IMR-90 (cell line): ENCODE data around the gene BRINP3. TPM values are rescaled to one million over a fixed set of nuclear protein-coding genes. Genes with fewer than 3 reads are reported as not detected.

Experiments used
- ATAC-seq: fragments of 200-7000 bp; cut with Tn5 transposase; 2 replicates; pipeline ENCODE4 v1.9.1; 2020; ENCODE audit warnings: low read depth, mild to moderate bottlenecking, moderate library complexity
- BruUV-seq: library from RNA; stranded (reverse); fragments of 400-500 nt; replicated peaks from 2 replicates; lab custom pipeline; 2021; lab: Mats Ljungman, UMichigan
- CTCF ChIA-PET: fragments of 300-600 bp; formaldehyde crosslinking; extraction: SDS; loops from one replicate; lab custom pipeline; 2021; ENCODE audit warnings: antibody characterized with exemption; lab: Yijun Ruan, JAX
- POLR2A ChIA-PET: fragments of 300-600 bp; sonication (Branson Sonifier 250); formaldehyde crosslinking; loops from one replicate; lab custom pipeline; 2022; ENCODE audit warnings: antibody characterized with exemption; ENCODE audit not compliant: unreplicated experiment; lab: Charles Lee
- DNase-seq: peaks from one replicate; pipeline ENCODE4 v3.0.0; 2013
- H2AFZ ChIP-seq: replicated peaks from 2 replicates; pipeline ENCODE3; 2013; ENCODE audit warnings: low read length, mild to moderate bottlenecking; ENCODE audit not compliant: poor library complexity
- H2AK5ac ChIP-seq: 2 replicates; pipeline ENCODE4 v1.6.1; 2013; ENCODE audit warnings: low read depth, low read length, inconsistent platforms
- H2AK9ac ChIP-seq: replicated peaks from 2 replicates; pipeline ENCODE3; 2013; ENCODE audit warnings: mild to moderate bottlenecking, low read depth, low read length, moderate library complexity; ENCODE audit not compliant: poor library complexity
- H2BK120ac ChIP-seq: 2 replicates; pipeline ENCODE4 v1.6.1; 2013; ENCODE audit warnings: low read depth, low read length, inconsistent platforms
- H2BK15ac ChIP-seq: 3 replicates; pipeline ENCODE4 v1.6.1; 2013; ENCODE audit warnings: low read depth, low read length, inconsistent platforms
- H2BK20ac ChIP-seq: 2 replicates; pipeline ENCODE4 v1.6.1; 2013; ENCODE audit warnings: low read depth, mild to moderate bottlenecking, inconsistent platforms, low read length, moderate library complexity
- H2BK5ac ChIP-seq: 2 replicates; pipeline ENCODE4 v1.6.1; 2013; ENCODE audit warnings: mild to moderate bottlenecking, low read depth, low read length, inconsistent platforms; ENCODE audit not compliant: poor library complexity, severe bottlenecking
- H3K14ac ChIP-seq: replicated peaks from 2 replicates; pipeline ENCODE4 v1.6.1; 2013; ENCODE audit warnings: low read depth, low read length, inconsistent platforms
- H3K18ac ChIP-seq: 2 replicates; pipeline ENCODE4 v1.6.1; 2013; ENCODE audit warnings: low read depth, low read length, control low read depth
- H3K23ac ChIP-seq: 2 replicates; pipeline ENCODE4 v1.6.1; 2013; ENCODE audit warnings: low read depth, low read length, inconsistent platforms
- H3K27ac ChIP-seq: 2 replicates; pipeline ENCODE4 v1.5.1; 2013; ENCODE audit warnings: mild to moderate bottlenecking, control low read depth, low read length; ENCODE audit not compliant: insufficient read depth
- H3K27me3 ChIP-seq: 2 replicates; pipeline ENCODE4 v1.6.1; 2013; ENCODE audit warnings: low read length; ENCODE audit not compliant: control insufficient read depth, insufficient read depth
- H3K36me3 ChIP-seq: 2 replicates; pipeline ENCODE4 v1.6.1; 2013; ENCODE audit warnings: low read length, mixed read lengths; ENCODE audit not compliant: control insufficient read depth, insufficient read depth
- H3K4ac ChIP-seq: 2 replicates; pipeline ENCODE4 v1.6.1; 2013; ENCODE audit warnings: low read depth, low read length, inconsistent platforms
- H3K4me1 ChIP-seq: 2 replicates; pipeline ENCODE4 v1.6.1; 2013; ENCODE audit warnings: low read length, mixed read lengths; ENCODE audit not compliant: control insufficient read depth, insufficient read depth
- H3K4me2 ChIP-seq: 2 replicates; pipeline ENCODE4 v1.6.1; 2013; ENCODE audit warnings: low read depth, mild to moderate bottlenecking, control low read depth, low read length, moderate library complexity
- H3K4me3 ChIP-seq: 2 replicates; pipeline ENCODE4 v1.5.1; 2013; ENCODE audit warnings: low read depth, mild to moderate bottlenecking, control low read depth, low read length, moderate library complexity; ENCODE audit not compliant: insufficient read depth
- H3K56ac ChIP-seq: 2 replicates; pipeline ENCODE4 v1.6.1; 2013; ENCODE audit warnings: low read length, inconsistent platforms; ENCODE audit not compliant: insufficient read depth; ENCODE audit errors: extremely low read depth
- H3K79me1 ChIP-seq, 2 experiments: 2 replicates each; pipeline ENCODE4 v1.6.1; 2013; ENCODE audit warnings: low read length in 2 of 2, inconsistent platforms in 1 of 2, low read depth in 1 of 2
- H3K9ac ChIP-seq: 2 replicates; pipeline ENCODE4 v1.6.1; 2013; ENCODE audit warnings: low read depth, low read length, control low read depth
- H3K9me1 ChIP-seq: 2 replicates; pipeline ENCODE4 v1.6.1; 2013; ENCODE audit warnings: low read length, inconsistent platforms; ENCODE audit not compliant: insufficient read depth
- H3K9me3 ChIP-seq: 2 replicates; pipeline ENCODE4 v1.6.1; 2013; ENCODE audit warnings: low read length; ENCODE audit not compliant: control insufficient read depth, insufficient read depth
- H4K20me1 ChIP-seq: 2 replicates; pipeline ENCODE4 v1.6.1; 2013; ENCODE audit warnings: low read length, inconsistent platforms; ENCODE audit not compliant: insufficient read depth
- H4K5ac ChIP-seq: 2 replicates; pipeline ENCODE4 v1.6.1; 2013; ENCODE audit warnings: mild to moderate bottlenecking, low read depth, low read length, control low read depth
- H4K8ac ChIP-seq, 2 experiments: 2 replicates each; pipeline ENCODE4 v1.6.1; 2013; ENCODE audit warnings: low read depth in 2 of 2, low read length in 2 of 2, control low read depth in 1 of 2, inconsistent platforms in 1 of 2
- H4K91ac ChIP-seq: 2 replicates; pipeline ENCODE4 v1.6.1; 2013; ENCODE audit warnings: low read depth, low read length, inconsistent platforms; ENCODE audit not compliant: insufficient read depth
- CHD1 ChIP-seq: IDR thresholded peaks from 2 replicates; pipeline ENCODE4 v1.6.1; 2012; ENCODE audit warnings: low read depth, low read length, improper control_type of control experiment
- FOS ChIP-seq: fragments of 150-350 bp; IDR thresholded peaks from 2 replicates; pipeline ENCODE4 v1.6.1; 2016; ENCODE audit warnings: low read depth, low read length
- RCOR1 ChIP-seq: IDR thresholded peaks from 2 replicates; pipeline ENCODE4 v1.6.1; 2012; ENCODE audit warnings: mild to moderate bottlenecking, low read length, improper control_type of control experiment; ENCODE audit not compliant: insufficient replicate concordance
- RFX5 ChIP-seq: IDR thresholded peaks from 2 replicates; pipeline ENCODE4 v1.8.0; 2012; ENCODE audit warnings: low read depth, mild to moderate bottlenecking, low read length, moderate library complexity
- WGBS, 2 experiments: methylation state at CpG; one replicate each; pipeline versions ENCODE4 v1.1.5 to v1.1.7; 2013; ENCODE audit warnings: missing lambda C conversion rate in 2 of 2; ENCODE audit not compliant: insufficient read length in 1 of 2; ENCODE audit errors: extremely low coverage in 2 of 2; 5-methylcytosine and 5-hydroxymethylcytosine counted together
- dilution Hi-C: fragments of 300-500 bp; cut with HindIII; formaldehyde crosslinking; loops from one replicate; pipeline ENCODE4 v1.14.3; 2018; ENCODE audit warnings: low sequenced_read_pairs; ENCODE audit not compliant: unreplicated experiment
- in situ Hi-C: fragments of 300-500 bp; cut with MboI; formaldehyde crosslinking; loops from 3 replicates; pipeline ENCODE4 v1.14.3; 2019; ENCODE audit warnings: low sequenced_read_pairs, inconsistent platforms, mixed read lengths
- intact Hi-C: fragments of 100-400 bp; cut with micrococcal nuclease; formaldehyde crosslinking; loops from 2 replicates; pipeline ENCODE4 v1.10.0; 2022
- polyA plus RNA-seq, 3 experiments: library from polyadenylated mRNA; depleted of rRNA; stranded (reverse); fragments of >200 nt; gene quantifications; 2 replicates each; pipeline ENCODE4 v1.2.3, GENCODE V29; 2012; ENCODE audit warnings: low replicate concordance in 1 of 3
- total RNA-seq: library from RNA; depleted of rRNA; stranded (reverse); fragments of >200 nt; gene quantifications from 2 replicates; pipeline ENCODE4 v1.2.3, GENCODE V29; 2012
- TF ChIP-seq, protein P1 (sequence below): fragments of 150-350 bp; IDR thresholded peaks from 2 replicates; pipeline ENCODE4 v1.6.1; 2017; ENCODE audit warnings: mild to moderate bottlenecking, antibody characterized with exemption, low read length, low read depth
- TF ChIP-seq, protein P2 (sequence below): conservative IDR thresholded peaks from 2 replicates; pipeline ENCODE4 v1.5.1; 2012; ENCODE audit warnings: mild to moderate bottlenecking, low read depth, low read length, improper control_type of control experiment

The BRINP3 gene
- total and polyA plus RNA-seq, 2 of the 4 experiments (the other 2 are of a cell fraction), result 0.15 to 0.36 TPM

DNA sequence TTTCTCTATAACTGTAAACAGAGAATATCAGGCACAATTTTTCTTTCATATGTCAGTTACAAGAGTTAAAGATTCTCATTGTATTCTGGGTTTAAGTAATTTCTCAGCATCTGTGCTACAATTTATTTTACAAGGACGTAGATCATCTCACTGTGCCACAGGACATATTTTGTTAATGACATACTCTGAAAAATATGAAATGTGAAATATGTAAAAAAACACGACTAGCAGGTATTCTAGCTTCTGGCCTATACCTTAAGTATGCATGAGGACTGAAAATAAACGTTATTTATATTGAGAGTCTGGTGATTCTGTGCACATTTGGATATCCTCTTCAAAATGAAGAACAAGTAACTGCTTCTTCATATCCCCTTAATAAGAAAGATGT lies 308.8 kb downstream of the BRINP3 start:
- H3K4me2 ChIP-seq, result no peak overlapping the region; the same call in 1 of the 2 replicates

More for the DNA sequence above, 308.8 kb downstream of the BRINP3 start:
- ChIA-PET CTCF (interaction anchor here (1.2 kb wide), 1 partner anchor 30 kb away, joined by 3 read pairs; no protein-coding TSS in a partner anchor), POLR2A (no interaction called here)
- Histone ChIP-seq H3K9me1 (no peaks in the 10 kb centered on the region), H3K4me3 (no peak overlapping the region), H2BK5ac (peak overlapping the region; percentile 59), H3K4me1 (peaks cover 3% of the 10 kb centered on the region; the same call in 1 of the 2 replicates), H4K8ac (peak overlapping the region in 1 of 2 experiments; percentile 69; a peak in 2 of 4 replicates), H2AK9ac (no peak overlapping the region), H2AFZ (no peak overlapping the region), H3K79me1 (no peaks in the 10 kb centered on the region), H2BK15ac (no peak overlapping the region), H2AK5ac (no peak overlapping the region), H3K27ac (no peak overlapping the region), H3K4ac (no peak overlapping the region), H2BK120ac (no peak overlapping the region; the same call in 1 of the 2 replicates), H3K23ac (no peak overlapping the region), H3K56ac (no peak overlapping the region), H2BK20ac (0 out of 2 replicates have a peak overlapping the region, but pooled peaks have one; percentile 22), H3K9me3 (no peaks in the 10 kb centered on the region), H3K36me3 (no peaks in the 10 kb centered on the region), H3K14ac (no peak overlapping the region), H4K20me1 (no peaks in the 10 kb centered on the region), H4K5ac (no peak overlapping the region), H3K18ac (no peak overlapping the region; the same call in 1 of the 2 replicates), H3K9ac (no peak overlapping the region), H4K91ac (no peak overlapping the region), H3K27me3 (no peaks in the 10 kb centered on the region)
- TF ChIP-seq, protein P1, sequence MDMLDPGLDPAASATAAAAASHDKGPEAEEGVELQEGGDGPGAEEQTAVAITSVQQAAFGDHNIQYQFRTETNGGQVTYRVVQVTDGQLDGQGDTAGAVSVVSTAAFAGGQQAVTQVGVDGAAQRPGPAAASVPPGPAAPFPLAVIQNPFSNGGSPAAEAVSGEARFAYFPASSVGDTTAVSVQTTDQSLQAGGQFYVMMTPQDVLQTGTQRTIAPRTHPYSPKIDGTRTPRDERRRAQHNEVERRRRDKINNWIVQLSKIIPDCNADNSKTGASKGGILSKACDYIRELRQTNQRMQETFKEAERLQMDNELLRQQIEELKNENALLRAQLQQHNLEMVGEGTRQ, result no peak
- no peak for TF ChIP-seq RFX5
- TF ChIP-seq CHD1, result no peak
- TF ChIP-seq, protein P2, sequence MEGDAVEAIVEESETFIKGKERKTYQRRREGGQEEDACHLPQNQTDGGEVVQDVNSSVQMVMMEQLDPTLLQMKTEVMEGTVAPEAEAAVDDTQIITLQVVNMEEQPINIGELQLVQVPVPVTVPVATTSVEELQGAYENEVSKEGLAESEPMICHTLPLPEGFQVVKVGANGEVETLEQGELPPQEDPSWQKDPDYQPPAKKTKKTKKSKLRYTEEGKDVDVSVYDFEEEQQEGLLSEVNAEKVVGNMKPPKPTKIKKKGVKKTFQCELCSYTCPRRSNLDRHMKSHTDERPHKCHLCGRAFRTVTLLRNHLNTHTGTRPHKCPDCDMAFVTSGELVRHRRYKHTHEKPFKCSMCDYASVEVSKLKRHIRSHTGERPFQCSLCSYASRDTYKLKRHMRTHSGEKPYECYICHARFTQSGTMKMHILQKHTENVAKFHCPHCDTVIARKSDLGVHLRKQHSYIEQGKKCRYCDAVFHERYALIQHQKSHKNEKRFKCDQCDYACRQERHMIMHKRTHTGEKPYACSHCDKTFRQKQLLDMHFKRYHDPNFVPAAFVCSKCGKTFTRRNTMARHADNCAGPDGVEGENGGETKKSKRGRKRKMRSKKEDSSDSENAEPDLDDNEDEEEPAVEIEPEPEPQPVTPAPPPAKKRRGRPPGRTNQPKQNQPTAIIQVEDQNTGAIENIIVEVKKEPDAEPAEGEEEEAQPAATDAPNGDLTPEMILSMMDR, result no peak
- no peak for TF ChIP-seq RCOR1
- no peak for TF ChIP-seq FOS
- ATAC-seq (no peak), DNase-seq (peak; percentile 2)
- in situ Hi-C loops (no loop called here), intact Hi-C loops (loop anchor here (10.0 kb wide), 1 partner anchor 394 kb away; no protein-coding TSS in a partner anchor), dilution Hi-C loops (no loop called here)
- WGBS, 2 experiments, result no CpG with 5 or more reads among the region's 3 CpGs
- no TSS peak for BruUV-seq
